HepG2 (cell line): ENCODE results near the gene SLC13A5. TPM values are rescaled to one million over a fixed set of nuclear protein-coding genes. Genes with fewer than 3 reads are reported as not detected.

ENCODE experiments used
- BORCS8-MEF2B ChIP-seq: sonication (generic); formaldehyde crosslinking; IDR thresholded peaks from 2 replicates; pipeline ENCODE4 v1.8.0; 2022; ENCODE audit warnings: mild to moderate bottlenecking, missing genetic modification reagents
- CBX1 ChIP-seq: IDR thresholded peaks from one replicate; pipeline ENCODE4 v1.6.1; 2016; ENCODE audit warnings: antibody characterized with exemption, low read depth
- CHD2 ChIP-seq: IDR thresholded peaks from 2 replicates; pipeline ENCODE4 v1.6.1; 2011; ENCODE audit warnings: low read depth, low read length, improper control_type of control experiment
- ETV5 ChIP-seq: IDR thresholded peaks from 2 replicates; pipeline ENCODE4 v1.6.1; 2018; ENCODE audit warnings: missing biosample characterization, missing genetic modification reagents, inconsistent platforms, borderline replicate concordance
- FOSL2 ChIP-seq: sonication (generic); formaldehyde crosslinking; IDR thresholded peaks from 2 replicates; pipeline ENCODE4 v1.4.0; 2020; ENCODE audit warnings: missing genetic modification reagents
- HHEX ChIP-seq: IDR thresholded peaks from 2 replicates; pipeline ENCODE4 v1.6.1; 2016; ENCODE audit warnings: control low read depth
- KLF11 ChIP-seq: IDR thresholded peaks from 2 replicates; pipeline ENCODE4 v1.6.1; 2016; ENCODE audit warnings: missing compliant biosample characterization
- MAF1 ChIP-seq: sonication (generic); formaldehyde crosslinking; IDR thresholded peaks from 2 replicates; pipeline ENCODE4 v1.5.0; 2020; ENCODE audit warnings: missing genetic modification reagents, borderline replicate concordance
- MIXL1 ChIP-seq: IDR thresholded peaks from 2 replicates; pipeline ENCODE4 v1.6.1; 2016
- POLR2AphosphoS2 ChIP-seq: IDR thresholded peaks from 2 replicates; pipeline ENCODE4 v1.6.1; 2011; ENCODE audit warnings: low read depth, low read length, improper control_type of control experiment
- SRSF4 ChIP-seq: fragments of 200-400 bp; formaldehyde crosslinking; IDR thresholded peaks from one replicate; pipeline ENCODE4 v1.6.1; 2018; ENCODE audit warnings: mild to moderate bottlenecking, low read depth, low read length, moderate library complexity; ENCODE audit not compliant: poor library complexity, severe bottlenecking
- STAG1 ChIP-seq: sonication (generic); formaldehyde crosslinking; IDR thresholded peaks from 2 replicates; pipeline ENCODE4 v1.4.0; 2020; ENCODE audit warnings: missing genetic modification reagents
- ZNF337 ChIP-seq: sonication (generic); formaldehyde crosslinking; IDR thresholded peaks from 2 replicates; pipeline ENCODE4 v1.5.1; 2020; ENCODE audit warnings: missing genetic modification reagents, low read depth, mild to moderate bottlenecking, borderline replicate concordance
- ZNF891 ChIP-seq: sonication (generic); formaldehyde crosslinking; IDR thresholded peaks from 2 replicates; pipeline ENCODE4 v1.5.0; 2020; ENCODE audit warnings: mild to moderate bottlenecking, missing genetic modification reagents
- ZSCAN31 ChIP-seq: sonication (generic); formaldehyde crosslinking; IDR thresholded peaks from 2 replicates; pipeline ENCODE4 v1.5.0; 2020; ENCODE audit warnings: low read depth, mild to moderate bottlenecking, missing genetic modification reagents
- polyA plus RNA-seq, 8 experiments: library from polyadenylated mRNA; depleted of rRNA in 3 of 8; stranded (reverse) in 7 of 8; unstranded in 1 of 8; fragments of >200 nt; fragmentation: Illumina TruSeq in 4 of 8; extraction: Trizol in 4 of 8; gene quantifications; 2 replicates each; pipeline versions ENCODE4 v1.2.1 to v1.2.3, GENCODE V29; 2011 to 2016; ENCODE audit warnings: low read depth in 4 of 8, missing spikeins in 1 of 8, mixed read lengths in 1 of 8; ENCODE audit not compliant: insufficient read depth in 1 of 8
- total RNA-seq, 5 experiments: library from RNA; depleted of rRNA; stranded (reverse); fragments of >200 nt; fragmentation: Illumina TruSeq; extraction: Trizol; gene quantifications; 2 replicates each; pipeline ENCODE4 v1.2.3, GENCODE V29; 2016; ENCODE audit warnings: low read depth in 1 of 5
- TF ChIP-seq, protein P1 (sequence below): sonication (generic); formaldehyde crosslinking; IDR thresholded peaks from 2 replicates; pipeline ENCODE4 v1.4.0; 2020; ENCODE audit warnings: mild to moderate bottlenecking, missing genetic modification reagents
- TF ChIP-seq, protein P2 (sequence below): sonication (generic); formaldehyde crosslinking; IDR thresholded peaks from 2 replicates; pipeline ENCODE4 v1.4.0; 2020; ENCODE audit warnings: mild to moderate bottlenecking, missing genetic modification reagents
- TF ChIP-seq, protein P3 (sequence below), 2 experiments: sonication (generic) in 1 of 2; formaldehyde crosslinking in 1 of 2; IDR thresholded peaks; 2 replicates each; pipeline versions ENCODE4 v1.6.1 to v1.9.0; 2014 to 2022; ENCODE audit warnings: antibody characterized with exemption in 1 of 2, borderline replicate concordance in 1 of 2, inconsistent platforms in 1 of 2, low read depth in 1 of 2, missing genetic modification reagents in 1 of 2

SLC13A5 gene
- total and polyA plus RNA-seq, 2 of the 13 experiments (the other 11 are each of a cell fraction or from before 2014, with no cell fraction given), result 42.8 to 310 TPM

DNA sequence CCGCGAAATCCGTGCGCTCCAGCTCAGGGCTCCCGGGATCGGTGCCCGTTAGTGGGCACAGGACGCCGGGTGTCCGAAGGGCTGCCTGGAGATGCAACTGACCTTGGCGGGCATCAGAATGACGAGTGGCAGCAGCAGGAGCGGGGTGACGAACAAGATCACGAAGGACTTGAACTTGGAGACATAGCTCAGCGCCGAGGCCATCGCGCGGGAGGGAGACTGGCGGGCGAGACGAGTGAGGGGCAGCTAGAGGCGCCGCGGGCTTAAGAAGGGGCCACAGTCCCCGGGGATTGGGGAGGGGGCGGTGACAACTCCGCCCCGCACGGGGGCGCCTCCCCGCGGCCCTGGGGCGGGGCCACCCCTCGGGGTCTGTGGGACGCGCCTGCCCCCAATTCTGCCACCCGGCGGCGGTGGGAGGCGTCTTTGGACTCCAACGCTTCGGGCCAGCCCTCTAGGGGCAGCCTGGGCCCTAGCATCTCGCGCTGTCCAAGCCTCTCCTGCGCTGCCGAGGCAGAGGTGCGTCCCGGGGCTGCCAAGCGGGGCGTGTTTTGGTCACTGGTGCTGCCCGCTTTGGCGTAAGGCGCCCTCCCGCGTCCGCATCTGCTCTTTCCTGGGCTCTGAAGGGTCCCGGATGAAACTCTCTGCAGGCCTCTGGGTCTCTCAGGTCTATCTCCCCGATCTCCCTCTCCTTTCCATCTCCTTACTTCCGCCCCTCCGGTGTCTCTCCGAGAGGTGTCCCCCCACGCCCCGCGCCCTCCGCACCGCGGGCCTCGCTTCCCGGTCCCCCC, at the start of gene SLC13A5 (continued):
- TF ChIP-seq POLR2AphosphoS2 (no peak), ZSCAN31 (CRISPR knock-in tag) (no peak; the same call in none of the 2 replicates), SRSF4 (no peak), KLF11 (CRISPR knock-in tag) (peak; percentile 64; the same call in 1 of the 2 replicates), STAG1 (peak; percentile 72), CHD2 (no peak; the same call in 1 of the 2 replicates), ZNF337 (no peak), ZNF891 (CRISPR knock-in tag) (peak; percentile 66; the same call in 1 of the 2 replicates), CBX1 (peak; percentile 58), MAF1 (CRISPR knock-in tag) (0 out of 2 replicates have a peak, but pooled peaks have one; percentile 57), ETV5 (CRISPR knock-in tag) (peak; percentile 44; the same call in 1 of the 2 replicates), BORCS8-MEF2B (CRISPR knock-in tag) (peak; percentile 93), FOSL2 (CRISPR knock-in tag) (peak; percentile 39; the same call in 1 of the 2 replicates), HHEX (peak; percentile 53; the same call in 1 of the 2 replicates), MIXL1 (CRISPR knock-in tag) (peak; percentile 51; the same call in 1 of the 2 replicates)
- TF ChIP-seq, protein P1, sequence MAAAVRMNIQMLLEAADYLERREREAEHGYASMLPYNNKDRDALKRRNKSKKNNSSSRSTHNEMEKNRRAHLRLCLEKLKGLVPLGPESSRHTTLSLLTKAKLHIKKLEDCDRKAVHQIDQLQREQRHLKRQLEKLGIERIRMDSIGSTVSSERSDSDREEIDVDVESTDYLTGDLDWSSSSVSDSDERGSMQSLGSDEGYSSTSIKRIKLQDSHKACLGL (CRISPR knock-in tag), result no peak
- TF ChIP-seq, protein P2, sequence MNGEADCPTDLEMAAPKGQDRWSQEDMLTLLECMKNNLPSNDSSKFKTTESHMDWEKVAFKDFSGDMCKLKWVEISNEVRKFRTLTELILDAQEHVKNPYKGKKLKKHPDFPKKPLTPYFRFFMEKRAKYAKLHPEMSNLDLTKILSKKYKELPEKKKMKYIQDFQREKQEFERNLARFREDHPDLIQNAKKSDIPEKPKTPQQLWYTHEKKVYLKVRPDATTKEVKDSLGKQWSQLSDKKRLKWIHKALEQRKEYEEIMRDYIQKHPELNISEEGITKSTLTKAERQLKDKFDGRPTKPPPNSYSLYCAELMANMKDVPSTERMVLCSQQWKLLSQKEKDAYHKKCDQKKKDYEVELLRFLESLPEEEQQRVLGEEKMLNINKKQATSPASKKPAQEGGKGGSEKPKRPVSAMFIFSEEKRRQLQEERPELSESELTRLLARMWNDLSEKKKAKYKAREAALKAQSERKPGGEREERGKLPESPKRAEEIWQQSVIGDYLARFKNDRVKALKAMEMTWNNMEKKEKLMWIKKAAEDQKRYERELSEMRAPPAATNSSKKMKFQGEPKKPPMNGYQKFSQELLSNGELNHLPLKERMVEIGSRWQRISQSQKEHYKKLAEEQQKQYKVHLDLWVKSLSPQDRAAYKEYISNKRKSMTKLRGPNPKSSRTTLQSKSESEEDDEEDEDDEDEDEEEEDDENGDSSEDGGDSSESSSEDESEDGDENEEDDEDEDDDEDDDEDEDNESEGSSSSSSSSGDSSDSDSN (CRISPR knock-in tag), result peak; percentile 69
- TF ChIP-seq, protein P3, sequence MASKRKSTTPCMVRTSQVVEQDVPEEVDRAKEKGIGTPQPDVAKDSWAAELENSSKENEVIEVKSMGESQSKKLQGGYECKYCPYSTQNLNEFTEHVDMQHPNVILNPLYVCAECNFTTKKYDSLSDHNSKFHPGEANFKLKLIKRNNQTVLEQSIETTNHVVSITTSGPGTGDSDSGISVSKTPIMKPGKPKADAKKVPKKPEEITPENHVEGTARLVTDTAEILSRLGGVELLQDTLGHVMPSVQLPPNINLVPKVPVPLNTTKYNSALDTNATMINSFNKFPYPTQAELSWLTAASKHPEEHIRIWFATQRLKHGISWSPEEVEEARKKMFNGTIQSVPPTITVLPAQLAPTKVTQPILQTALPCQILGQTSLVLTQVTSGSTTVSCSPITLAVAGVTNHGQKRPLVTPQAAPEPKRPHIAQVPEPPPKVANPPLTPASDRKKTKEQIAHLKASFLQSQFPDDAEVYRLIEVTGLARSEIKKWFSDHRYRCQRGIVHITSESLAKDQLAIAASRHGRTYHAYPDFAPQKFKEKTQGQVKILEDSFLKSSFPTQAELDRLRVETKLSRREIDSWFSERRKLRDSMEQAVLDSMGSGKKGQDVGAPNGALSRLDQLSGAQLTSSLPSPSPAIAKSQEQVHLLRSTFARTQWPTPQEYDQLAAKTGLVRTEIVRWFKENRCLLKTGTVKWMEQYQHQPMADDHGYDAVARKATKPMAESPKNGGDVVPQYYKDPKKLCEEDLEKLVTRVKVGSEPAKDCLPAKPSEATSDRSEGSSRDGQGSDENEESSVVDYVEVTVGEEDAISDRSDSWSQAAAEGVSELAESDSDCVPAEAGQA (IDR thresholded peaks at IDR 0.05; ENCODE audit: low read depth), result no peak
- TF ChIP-seq, protein P3 (CRISPR knock-in tag; IDR thresholded peaks at IDR 0.05; ENCODE audit: borderline replicate concordance), result peak; percentile 94
